ENCODE data around the gene VN1R5. TPM values are rescaled to one million over a fixed set of nuclear protein-coding genes. Genes with fewer than 3 reads are reported as not detected.

Gene VN1R5
- total RNA-seq, 1 experiment from 2014 or later = not detected

DNA sequence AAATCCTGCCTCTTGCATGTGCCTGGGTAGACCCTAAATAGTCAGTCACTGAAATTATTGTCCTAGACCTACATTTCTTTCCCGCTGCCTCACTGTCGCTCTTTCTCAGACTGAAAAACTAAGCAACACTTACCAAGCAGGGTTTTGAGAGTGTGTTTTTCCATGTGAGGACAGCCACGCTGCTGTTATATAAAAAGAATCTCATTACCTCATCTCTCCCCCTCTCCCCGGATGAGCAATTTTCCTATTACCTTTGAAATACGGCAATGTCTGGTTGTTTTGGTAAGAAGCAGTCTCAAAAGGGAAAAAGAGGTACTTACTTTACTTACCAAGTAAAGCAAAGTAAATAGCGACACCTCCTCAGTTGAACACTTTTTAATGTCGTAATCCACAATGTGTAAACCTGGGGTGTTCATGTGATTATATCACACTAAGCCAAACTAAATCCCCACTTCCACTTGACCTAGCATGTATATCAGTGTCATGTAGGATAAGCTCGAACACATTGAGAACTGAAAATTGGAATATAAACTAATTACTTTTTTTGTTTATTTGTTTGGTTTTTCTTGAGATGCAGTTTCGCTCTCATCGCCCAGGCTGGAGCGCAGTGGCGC is 12.2 kb upstream of the VN1R5 start:
- H3K4me3 Mint-ChIP-seq = no peak overlapping the region
- Histone ChIP-seq H3K4me1 (ENCODE audit: insufficient read depth, low read length) (no peaks in the 10 kb centered on the region), H4K91ac (ENCODE audit: insufficient read length, low read depth, low read length) (no peak overlapping the region), H3K9me3 (ENCODE audit: control insufficient read depth, low read depth, low read length) (no peaks in the 10 kb centered on the region), H3K14ac (ENCODE audit: insufficient read depth, low read length) (no peak overlapping the region), H2BK120ac (ENCODE audit: low read depth, low read length, poor library complexity, severe bottlenecking) (no peak overlapping the region), H2AK5ac (ENCODE audit: insufficient read length, low read length) (no peak overlapping the region), H2BK15ac (ENCODE audit: low read depth, low read length) (no peak overlapping the region), H3K9ac (ENCODE audit: extremely low read depth, insufficient read length, low read length) (no peak overlapping the region), H3K27me3 (ENCODE audit: insufficient read depth, low read length) (no peaks in the 10 kb centered on the region), H3T11ph (ENCODE audit: low read length) (no peak overlapping the region), H3K18ac (ENCODE audit: insufficient read length, low read depth, low read length) (no peak overlapping the region), H3K79me2 (ENCODE audit: insufficient read depth, low read length) (no peaks in the 10 kb centered on the region), H4K20me1 (ENCODE audit: control insufficient read depth, insufficient read depth, insufficient read length) (no peaks in the 10 kb centered on the region), H4K5ac (ENCODE audit: insufficient read length, low read depth, low read length) (no peak overlapping the region), H3K4ac (ENCODE audit: low read depth, low read length) (no peak overlapping the region), H3K23me2 (ENCODE audit: insufficient read length, low read depth, low read length, poor library complexity, severe bottlenecking) (no peaks in the 10 kb centered on the region), H3K23ac (ENCODE audit: insufficient read length, low read depth, low read length) (no peak overlapping the region), H2AFZ (ENCODE audit: low read length) (no peak overlapping the region), H4K8ac (replicated peaks; ENCODE audit: insufficient read length, low read depth, low read length) (no peak overlapping the region), H3K56ac (ENCODE audit: insufficient read length, low read depth, low read length) (no peak overlapping the region), H3K4me2 (ENCODE audit: insufficient read depth, insufficient read length, low read length) (no peak overlapping the region), H2BK12ac (ENCODE audit: insufficient read length, low read depth, low read length) (no peak overlapping the region), H3K79me1 (ENCODE audit: insufficient read depth, low read depth, low read length, poor library complexity, severe bottlenecking) (no peaks in the 10 kb centered on the region), H2BK20ac (ENCODE audit: low read depth, low read length, poor library complexity, severe bottlenecking) (no peak overlapping the region), H3K27ac (ENCODE audit: insufficient read length, low read depth, low read length) (no peak overlapping the region), H2BK5ac (ENCODE audit: insufficient read length, low read length) (no peak overlapping the region)
- H3K4me1 Mint-ChIP-seq = no peaks in the 10 kb centered on the region
- H3K36me3 Mint-ChIP-seq (ENCODE audit: insufficient read depth in 1 of 3, low read depth in 3 of 3) = peaks cover 0 to 4% (median 0%) of the 10 kb centered on the region in 3 experiments; a peak in 1 of 7 replicates
- peaks cover 7 to 9% of the 10 kb centered on the region in 2 experiments for H3K9me3 Mint-ChIP-seq
- no CpG with 5 or more reads among the region's 12 CpGs for WGBS (ENCODE audit: extremely low coverage, insufficient read length, low lambda C conversion rate)
- no peaks in the 10 kb centered on the region for H3K27me3 Mint-ChIP-seq (ENCODE audit: low read depth)
- no peak overlapping the region for H3K27ac Mint-ChIP-seq
- TF ChIP-seq, protein P1, sequence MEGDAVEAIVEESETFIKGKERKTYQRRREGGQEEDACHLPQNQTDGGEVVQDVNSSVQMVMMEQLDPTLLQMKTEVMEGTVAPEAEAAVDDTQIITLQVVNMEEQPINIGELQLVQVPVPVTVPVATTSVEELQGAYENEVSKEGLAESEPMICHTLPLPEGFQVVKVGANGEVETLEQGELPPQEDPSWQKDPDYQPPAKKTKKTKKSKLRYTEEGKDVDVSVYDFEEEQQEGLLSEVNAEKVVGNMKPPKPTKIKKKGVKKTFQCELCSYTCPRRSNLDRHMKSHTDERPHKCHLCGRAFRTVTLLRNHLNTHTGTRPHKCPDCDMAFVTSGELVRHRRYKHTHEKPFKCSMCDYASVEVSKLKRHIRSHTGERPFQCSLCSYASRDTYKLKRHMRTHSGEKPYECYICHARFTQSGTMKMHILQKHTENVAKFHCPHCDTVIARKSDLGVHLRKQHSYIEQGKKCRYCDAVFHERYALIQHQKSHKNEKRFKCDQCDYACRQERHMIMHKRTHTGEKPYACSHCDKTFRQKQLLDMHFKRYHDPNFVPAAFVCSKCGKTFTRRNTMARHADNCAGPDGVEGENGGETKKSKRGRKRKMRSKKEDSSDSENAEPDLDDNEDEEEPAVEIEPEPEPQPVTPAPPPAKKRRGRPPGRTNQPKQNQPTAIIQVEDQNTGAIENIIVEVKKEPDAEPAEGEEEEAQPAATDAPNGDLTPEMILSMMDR (conservative IDR thresholded peaks at IDR 0.05) = no peak
- DNase-seq = no peak
